Measurements from ENCODE around the gene ARMS2.
A peak's percentile ranks its signal among the peaks of the same experiment; 100 is the strongest.

The ARMS2 gene

DNA sequence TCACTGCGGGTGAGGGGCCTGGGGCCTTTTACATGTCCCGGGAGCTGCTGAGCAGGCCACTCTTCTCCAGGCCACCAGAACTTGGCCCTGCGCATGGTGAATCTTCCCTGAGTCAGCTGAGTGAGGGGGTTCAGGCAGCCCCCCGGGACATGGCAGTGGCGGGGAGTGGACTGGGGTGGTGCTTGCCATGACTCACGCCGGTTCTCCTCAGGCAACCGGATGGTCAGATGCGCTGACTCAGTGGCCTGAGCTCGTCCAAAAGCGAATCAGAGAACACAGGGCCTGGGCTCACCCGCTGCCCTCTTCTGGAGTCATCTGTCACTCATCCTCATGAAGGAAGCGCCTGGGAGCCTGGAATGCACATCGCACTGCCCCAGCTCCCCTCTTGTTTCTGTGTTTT lies 40.4 kb downstream of the ARMS2 start:
- peak; percentile 94 for DNase-seq (ENCODE audit: low read depth)

- peak; percentile 68 for DNase-seq (ENCODE audit: low read depth)
Measured at GRCh38 chr10:122495406-122496340, 41.2 kb downstream of the ARMS2 start.

DNA sequence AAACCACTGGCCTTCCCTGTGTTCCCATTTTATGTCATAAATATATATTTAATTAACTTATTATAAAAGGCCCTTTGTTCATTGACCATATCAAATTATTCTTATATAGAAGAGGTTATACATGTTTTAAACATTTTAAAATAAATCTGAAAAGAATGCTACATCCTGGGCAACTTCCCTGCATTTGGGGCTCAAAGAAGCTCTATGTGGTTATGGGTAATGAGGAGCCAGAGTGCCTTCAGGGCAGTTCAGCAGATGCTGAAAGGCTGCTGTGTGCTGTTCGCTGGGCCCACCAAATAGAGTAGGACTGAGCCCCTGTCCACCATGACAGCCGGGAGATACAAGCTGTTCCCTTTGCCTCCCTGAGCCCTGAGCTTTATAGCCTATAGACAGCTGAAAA lies 42.8 kb downstream of the ARMS2 start:
- DNase-seq (ENCODE audit: low read depth), result no peak

DNA sequence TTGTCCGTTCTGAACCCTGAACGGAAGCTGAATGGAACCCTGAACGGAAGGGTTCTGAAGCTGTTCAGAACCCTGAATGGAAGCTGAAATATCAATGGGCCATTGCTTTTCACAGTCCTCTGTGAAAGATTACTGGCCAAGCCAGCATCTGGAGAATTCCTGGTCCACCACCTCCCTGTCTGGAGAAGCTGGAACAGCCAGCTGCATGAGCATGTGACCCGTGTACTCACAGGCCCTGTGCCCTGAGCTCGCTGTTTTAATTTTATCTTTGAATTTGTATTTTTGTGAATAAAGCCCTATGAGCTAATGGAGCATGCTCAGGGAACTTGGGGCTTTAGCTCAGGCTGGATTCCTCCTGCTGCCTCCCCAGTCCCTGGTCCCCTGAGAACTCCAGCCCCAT lies 44.1 kb downstream of the ARMS2 start:
- DNase-seq (ENCODE audit: low read depth), result no peak

DNA sequence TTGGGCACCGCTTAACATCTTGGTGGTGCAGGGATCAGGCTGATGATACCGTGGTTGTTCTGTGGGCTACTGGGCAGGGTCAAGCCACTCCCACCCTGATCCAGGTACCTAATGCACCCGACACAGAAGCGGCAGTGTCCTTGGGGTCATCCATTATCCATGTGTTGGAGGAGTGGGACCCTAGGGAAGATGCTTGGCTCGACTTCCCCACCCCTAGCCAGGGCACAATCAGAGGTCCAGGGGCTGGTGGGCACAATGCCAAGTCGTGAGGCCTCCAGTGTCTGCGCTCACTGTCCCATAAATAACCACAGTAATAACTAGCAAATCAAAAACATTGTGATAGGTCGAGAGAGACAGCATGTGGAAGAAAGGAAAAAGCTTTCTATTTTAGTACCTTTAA lies 44.6 kb downstream of the ARMS2 start:
- DNase-seq (ENCODE audit: low read depth), result no peak

DNA sequence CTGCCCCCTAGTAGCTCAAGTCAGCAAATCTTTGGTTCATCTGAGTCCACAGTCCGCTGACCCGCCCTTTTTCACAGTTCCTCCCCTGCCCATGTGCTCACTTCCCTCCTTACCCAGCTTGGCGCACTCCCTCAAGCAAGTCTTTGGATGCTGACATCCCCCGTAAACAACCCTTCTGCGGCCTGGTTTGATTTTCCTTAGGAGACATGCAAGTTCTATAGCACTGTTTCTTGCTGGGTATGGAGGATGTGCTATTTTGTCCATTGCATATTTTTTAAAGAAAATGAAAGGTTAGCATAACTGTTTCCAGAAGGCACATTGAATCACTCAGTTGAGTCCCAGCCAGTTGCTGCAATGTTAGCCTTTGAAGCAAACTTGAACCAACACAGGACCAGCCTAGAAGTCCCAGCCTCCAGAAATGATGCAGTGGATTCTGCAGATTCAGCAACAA lies 45.1 kb downstream of the ARMS2 start:
- DNase-seq (ENCODE audit: low read depth), result peak; percentile 50

DNA sequence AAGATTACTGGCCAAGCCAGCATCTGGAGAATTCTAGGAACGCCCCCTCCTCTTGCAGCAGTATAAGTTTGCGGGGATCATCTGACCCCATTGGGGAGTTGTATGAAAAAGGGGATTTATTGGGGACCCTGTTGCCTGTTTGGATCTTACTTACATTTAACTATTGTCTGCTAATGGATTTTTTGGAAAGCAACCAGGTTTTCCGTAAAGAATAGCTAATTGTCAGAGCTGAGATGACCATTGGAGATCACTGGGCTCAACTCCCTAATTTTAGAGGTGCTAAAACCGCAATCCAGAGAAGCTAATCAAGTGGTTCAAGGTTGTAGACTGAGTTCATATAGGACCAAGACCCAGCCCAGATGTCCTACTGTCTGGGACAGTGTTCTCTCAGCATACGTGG lies 45.7 kb downstream of the ARMS2 start:
- no peak for DNase-seq (ENCODE audit: low read depth)

DNA sequence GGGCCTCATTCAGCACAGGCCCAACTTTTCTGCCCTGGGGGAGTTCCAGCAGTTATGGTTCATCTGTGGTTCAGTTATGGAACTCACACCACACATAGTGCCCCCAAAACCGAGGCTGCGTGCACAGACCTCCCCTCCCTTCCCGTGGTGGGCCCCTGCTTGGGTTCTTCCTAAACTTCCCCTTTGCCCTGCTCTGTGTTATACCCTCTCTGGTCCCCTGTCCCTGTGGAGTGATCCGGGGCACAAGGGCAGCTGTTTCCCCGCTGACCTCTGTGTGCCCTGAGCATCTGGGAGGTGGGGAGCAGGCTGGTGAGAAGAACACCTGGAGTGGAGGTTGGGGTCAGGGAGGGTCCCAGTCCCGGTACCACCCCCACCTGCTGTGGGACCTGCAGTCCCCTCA lies 46.3 kb downstream of the ARMS2 start:
- DNase-seq (ENCODE audit: low read depth), result no peak

GRCh38 chr10:122503012-122503411 lies 48.6 kb downstream of the ARMS2 start:
- DNase-seq (ENCODE audit: low read depth), result no peak

DNA sequence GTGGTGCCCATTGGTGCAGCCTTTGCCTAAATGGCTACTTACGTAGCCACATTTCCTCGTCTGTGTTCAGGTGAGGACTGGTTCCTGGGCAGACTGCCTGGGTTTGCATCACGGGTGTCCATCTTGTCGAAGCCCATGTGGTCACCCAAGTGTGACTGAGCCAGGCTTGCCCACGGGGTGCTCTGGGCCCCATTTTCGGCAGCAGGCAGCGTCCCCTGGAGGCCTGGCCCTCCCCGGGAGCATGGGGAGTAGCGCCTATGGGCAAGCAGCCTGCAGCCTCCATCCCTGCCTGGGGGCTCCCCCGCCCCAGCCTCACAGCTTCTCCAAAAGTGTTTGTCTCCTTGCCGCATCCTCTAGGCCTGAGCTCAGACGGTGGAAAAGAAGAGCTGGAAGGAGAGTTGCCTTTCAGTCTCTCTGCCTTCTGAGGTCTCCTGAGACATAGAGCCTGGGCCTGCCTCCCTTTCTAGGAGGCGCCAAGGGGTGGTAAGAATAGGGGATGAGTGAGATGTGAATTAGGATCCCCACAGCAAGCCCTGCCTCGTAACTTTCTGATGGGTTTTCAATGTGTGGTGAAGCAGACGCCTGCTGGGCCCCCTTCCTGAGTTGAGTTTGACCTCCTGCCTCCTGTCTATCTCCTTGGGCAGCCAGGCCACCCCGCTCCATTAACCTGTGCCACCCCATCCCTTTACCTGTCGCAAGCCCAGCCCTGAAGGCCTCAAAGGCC lies 49.6 kb downstream of the ARMS2 start:
- DNase-seq (ENCODE audit: low read depth), result no peak

- peak; percentile 95 for DNase-seq (ENCODE audit: low read depth)
Measured at GRCh38 chr10:122504610-122504950, 50.1 kb downstream of the ARMS2 start.

DNA sequence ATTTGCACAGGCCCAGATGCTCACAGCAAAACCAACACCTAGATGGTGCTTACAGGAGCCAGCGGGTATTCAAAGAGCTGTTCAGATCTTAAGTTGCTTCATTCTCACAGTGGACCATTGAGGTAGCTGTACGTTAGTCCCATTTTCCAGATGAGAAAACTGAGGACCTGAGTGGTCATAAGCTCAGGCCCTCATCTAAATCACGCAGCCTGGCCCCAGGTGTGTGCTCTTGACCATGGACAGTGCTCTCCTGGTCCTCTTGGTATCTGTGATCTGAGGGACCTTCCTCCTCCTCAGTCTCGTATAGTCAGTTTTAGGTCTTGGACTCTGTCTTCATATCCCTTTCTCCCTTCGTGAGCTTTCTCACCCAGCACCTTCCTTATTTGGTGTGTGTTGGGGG lies 50.6 kb downstream of the ARMS2 start:
- DNase-seq (ENCODE audit: low read depth), result no peak

- DNase-seq (ENCODE audit: low read depth), result no peak
Measured at GRCh38 chr10:122505885-122506645, 51.6 kb downstream of the ARMS2 start.
